H1 (cell line): ENCODE measurements around the gene NANOS2. TPM values are rescaled to one million over a fixed set of nuclear protein-coding genes. Genes with fewer than 3 reads are reported as not detected.

Source experiments
- CTCF ChIA-PET: fragments of 300-600 bp; sonication (Branson Sonifier 250); formaldehyde crosslinking; loops from one replicate; lab custom pipeline; 2021; ENCODE audit not compliant: partially characterized antibody; lab: Charles Lee
- POLR2A ChIA-PET: fragments of 300-600 bp; sonication (Branson Sonifier 250); formaldehyde crosslinking; loops from one replicate; lab custom pipeline; 2021; ENCODE audit warnings: inconsistent platforms; ENCODE audit not compliant: partially characterized antibody; lab: Charles Lee
- DNase-seq, 2 experiments: peaks; one replicate each; pipeline versions ENCODE4 v3.0.0 to v3.0.0-alpha.2; 2010 to 2022; ENCODE audit warnings: low spot score in 2 of 2, low read depth in 1 of 2, mixed read lengths in 1 of 2
- FAIRE-seq: peaks from 2 replicates; lab custom pipeline; 2011; peaks lifted over from hg19 to GRCh38; lab: Jason Lieb, UNC
- H2AFZ ChIP-seq: 2 replicates; pipeline ENCODE4 v1.8.1; 2012; ENCODE audit warnings: low read length, inconsistent platforms
- H2AK5ac ChIP-seq: 2 replicates; pipeline ENCODE4 v1.6.1; 2013; ENCODE audit warnings: low read depth, low read length
- H2BK120ac ChIP-seq: replicated peaks from 2 replicates; pipeline ENCODE3; 2013; ENCODE audit warnings: low read depth, low read length, inconsistent platforms
- H2BK12ac ChIP-seq: 2 replicates; pipeline ENCODE4 v1.6.1; 2013; ENCODE audit warnings: low read depth, low read length
- H2BK15ac ChIP-seq: 2 replicates; pipeline ENCODE4 v1.6.1; 2013; ENCODE audit warnings: low read length
- H2BK20ac ChIP-seq: 2 replicates; pipeline ENCODE4 v1.6.1; 2013; ENCODE audit warnings: low read length
- H2BK5ac ChIP-seq: 2 replicates; pipeline ENCODE4 v1.6.1; 2013; ENCODE audit warnings: low read depth, low read length
- H3K14ac ChIP-seq: 2 replicates; pipeline ENCODE4 v1.6.1; 2013; ENCODE audit warnings: inconsistent platforms; ENCODE audit not compliant: insufficient read length
- H3K18ac ChIP-seq: 2 replicates; pipeline ENCODE4 v1.6.1; 2013; ENCODE audit warnings: low read length; ENCODE audit errors: extremely low read depth
- H3K23ac ChIP-seq: 2 replicates; pipeline ENCODE4 v1.6.1; 2013; ENCODE audit warnings: inconsistent platforms; ENCODE audit not compliant: insufficient read length
- H3K23me2 ChIP-seq: 2 replicates; pipeline ENCODE4 v1.6.1; 2013; ENCODE audit warnings: low read depth, low read length
- H3K27ac ChIP-seq: 2 replicates; pipeline ENCODE4 v1.6.1; 2011; ENCODE audit warnings: low read depth, low read length, inconsistent platforms
- H3K27me3 ChIP-seq, 4 experiments: replicated peaks in 1 of 4; 1 replicate in 1 of 4; 2 replicates in 3 of 4; pipeline versions ENCODE4 v1.6.1 to v1.8.1; 2011 to 2013; ENCODE audit warnings: low read length in 3 of 4, mild to moderate bottlenecking in 3 of 4, inconsistent platforms in 2 of 4, mixed read lengths in 2 of 4, moderate library complexity in 1 of 4; ENCODE audit not compliant: control insufficient read depth in 3 of 4, insufficient read depth in 3 of 4; ENCODE audit errors: extremely low read depth in 1 of 4
- H3K36me3 ChIP-seq, 4 experiments: 2 replicates each; pipeline versions ENCODE4 v1.6.1 to v1.8.1; 2011 to 2013; ENCODE audit warnings: mild to moderate bottlenecking in 4 of 4, low read length in 3 of 4, moderate library complexity in 2 of 4, control low read depth in 1 of 4, inconsistent platforms in 1 of 4; ENCODE audit not compliant: insufficient read depth in 4 of 4, control insufficient read depth in 2 of 4
- H3K4ac ChIP-seq: replicated peaks from 2 replicates; pipeline ENCODE3; 2013; ENCODE audit warnings: low read length, low read depth, mixed read lengths, inconsistent platforms; ENCODE audit not compliant: insufficient read length
- H3K4me1 ChIP-seq, 4 experiments: replicated peaks in 1 of 4; 1 replicate in 1 of 4; 2 replicates in 3 of 4; pipeline versions ENCODE4 v1.6.1 to v1.8.1; 2011 to 2013; ENCODE audit warnings: low read length in 3 of 4, inconsistent platforms in 2 of 4, mixed read lengths in 1 of 4; ENCODE audit not compliant: insufficient read depth in 4 of 4, control insufficient read depth in 3 of 4
- H3K4me2 ChIP-seq, 2 experiments: 2 replicates each; pipeline versions ENCODE4 v1.6.1 to v1.8.1; 2011 to 2013; ENCODE audit warnings: low read depth in 2 of 2, low read length in 2 of 2, control low read depth in 1 of 2, inconsistent platforms in 1 of 2, mild to moderate bottlenecking in 1 of 2; ENCODE audit not compliant: insufficient read depth in 1 of 2
- H3K4me3 ChIP-seq, 4 experiments: fragments of 200-600, 300-600 bp in 1 of 4; sonication (generic), shearing (Covaris generic), sonication (Bioruptor Twin) in 1 of 4; 2 replicates each; pipeline versions ENCODE4 v1.5.1 to v1.8.1; 2011 to 2016; ENCODE audit warnings: low read length in 4 of 4, low read depth in 3 of 4, control low read depth in 2 of 4, inconsistent platforms in 2 of 4, mild to moderate bottlenecking in 2 of 4, mixed read lengths in 1 of 4, moderate library complexity in 1 of 4; ENCODE audit not compliant: insufficient read depth in 2 of 4; ENCODE audit errors: extremely low read depth in 1 of 4
- H3K56ac ChIP-seq: replicated peaks from 2 replicates; pipeline ENCODE3; 2013; ENCODE audit warnings: low read depth, mild to moderate bottlenecking, mixed read lengths, low read length, inconsistent platforms; ENCODE audit not compliant: insufficient read length
- H3K79me1 ChIP-seq: 2 replicates; pipeline ENCODE4 v1.6.1; 2013; ENCODE audit warnings: low read depth, low read length, control low read depth
- H3K79me2 ChIP-seq, 2 experiments: 2 replicates each; pipeline versions ENCODE4 v1.6.1 to v1.8.1; 2012 to 2013; ENCODE audit warnings: low read length in 2 of 2, mild to moderate bottlenecking in 2 of 2, inconsistent platforms in 1 of 2; ENCODE audit not compliant: insufficient read depth in 2 of 2, control insufficient read depth in 1 of 2
- H3K9ac ChIP-seq, 4 experiments: replicated peaks in 1 of 4; 1 replicate in 1 of 4; 2 replicates in 3 of 4; pipeline versions ENCODE4 v1.6.1 to v1.8.1; 2011 to 2013; ENCODE audit warnings: low read depth in 3 of 4, low read length in 3 of 4, control low read depth in 2 of 4, mild to moderate bottlenecking in 2 of 4, moderate library complexity in 2 of 4, inconsistent platforms in 1 of 4; ENCODE audit errors: extremely low read depth in 1 of 4
- H3K9me3 ChIP-seq, 2 experiments: 2 replicates each; pipeline versions ENCODE4 v1.6.1 to v1.8.1; 2012 to 2013; ENCODE audit warnings: mild to moderate bottlenecking in 2 of 2, moderate library complexity in 2 of 2, control low read depth in 1 of 2, inconsistent platforms in 1 of 2, low read depth in 1 of 2, low read length in 1 of 2, mixed read lengths in 1 of 2; ENCODE audit not compliant: insufficient read depth in 2 of 2
- H4K20me1 ChIP-seq, 2 experiments: replicated peaks in 1 of 2; 2 replicates each; pipeline versions ENCODE3 to v1.8.1; 2011 to 2013; ENCODE audit warnings: inconsistent platforms in 2 of 2, low read length in 2 of 2, mild to moderate bottlenecking in 1 of 2; ENCODE audit not compliant: insufficient read depth in 2 of 2, control insufficient read depth in 1 of 2
- H4K5ac ChIP-seq: 2 replicates; pipeline ENCODE4 v1.6.1; 2013; ENCODE audit warnings: low read length, low read depth, mixed read lengths, inconsistent platforms; ENCODE audit not compliant: insufficient read length
- H4K8ac ChIP-seq: 2 replicates; pipeline ENCODE4 v1.8.0; 2013; ENCODE audit warnings: mild to moderate bottlenecking, moderate library complexity, low read length, inconsistent platforms; ENCODE audit not compliant: insufficient read depth; ENCODE audit errors: extremely low read depth
- H4K91ac ChIP-seq: replicated peaks from 2 replicates; pipeline ENCODE3; 2013; ENCODE audit warnings: low read length, mixed read lengths, inconsistent platforms; ENCODE audit not compliant: insufficient read length
- POLR2AphosphoS5 ChIP-seq: IDR thresholded peaks from 2 replicates; pipeline ENCODE4 v1.6.1; 2011; ENCODE audit warnings: low read depth, low read length
- SAP30 ChIP-seq: fragments of 300-600 bp; sonication (generic); IDR thresholded peaks from 2 replicates; pipeline ENCODE4 v1.7.1; 2012; ENCODE audit warnings: low read length, moderate library complexity, mild to moderate bottlenecking, inconsistent platforms; ENCODE audit not compliant: insufficient read depth, insufficient replicate concordance
- WGBS, 2 experiments: shearing (Covaris generic) in 1 of 2; methylation state at CpG; one replicate each; pipeline versions ENCODE4 v1.1.6 to v1.1.7; 2013 to 2015; ENCODE audit warnings: low lambda C conversion rate in 2 of 2, mixed read lengths in 2 of 2, inconsistent platforms in 1 of 2, low coverage in 1 of 2, missing lambda C conversion rate in 1 of 2; ENCODE audit not compliant: insufficient replicate concordance in 2 of 2, insufficient coverage in 1 of 2, insufficient read length in 1 of 2; ENCODE audit errors: extremely low coverage in 1 of 2, missing lambda C conversion rate in 1 of 2; 5-methylcytosine and 5-hydroxymethylcytosine counted together
- polyA plus RNA-seq, 7 experiments: library from polyadenylated mRNA; depleted of rRNA in 3 of 7; stranded (reverse) in 5 of 7; unstranded in 2 of 7; fragments of >200 nt in 5 of 7; fragments of 200-250 nt in 2 of 7; gene quantifications; 1 replicate in 5 of 7; 2 replicates in 1 of 7; 4 replicates in 1 of 7; pipeline versions ENCODE4 v1.2.1 to v1.2.3, GENCODE V29; 2011 to 2013; ENCODE audit warnings: missing spikeins in 2 of 7, mixed read lengths in 2 of 7
- total RNA-seq: library from RNA; stranded (reverse); fragmentation: NEBNext Ultra II Directional; extraction: Animal tissue kit (Norgen Biotek cat#: 25700); gene quantifications from 2 replicates; pipeline ENCODE4 v1.2.1, GENCODE V29; 2021

Gene NANOS2
- total and polyA plus RNA-seq, 2 of the 8 experiments (the other 6 are each of a cell fraction or from before 2014, with no cell fraction given), result 0.20 TPM; not detected in 1

- H2AK5ac ChIP-seq, result no peak overlapping the region
- H3K36me3 ChIP-seq, result peaks cover 0 to 9% (median 3%) of the 10 kb centered on the region in 4 experiments; a peak in 3 of 8 replicates
- no peak overlapping the region for H4K91ac ChIP-seq
- H3K9ac ChIP-seq, result no peak overlapping the region
- no peak for DNase-seq
- H3K18ac ChIP-seq, result no peak overlapping the region
- H4K20me1 ChIP-seq, result peaks cover 2 to 4% of the 10 kb centered on the region in 2 experiments
- no peak overlapping the region for H3K4ac ChIP-seq
- no peak overlapping the region for H2BK15ac ChIP-seq
- no peaks in the 10 kb centered on the region for H3K79me1 ChIP-seq
- no peak overlapping the region for H3K14ac ChIP-seq
- no peak overlapping the region for H3K4me3 ChIP-seq
- H2AFZ ChIP-seq, result no peak overlapping the region
- no peaks in the 10 kb centered on the region for H3K9me3 ChIP-seq
- no peak overlapping the region for H3K27ac ChIP-seq
- WGBS, 2 experiments, result 80% methylated on average over 9 of the region's 9 CpGs; no CpG with 5 or more reads in 1 of the 2 experiments
- peaks cover 0 to 3% (median 0%) of the 10 kb centered on the region in 4 experiments; a peak in 3 of 7 replicates for H3K4me1 ChIP-seq
- POLR2A ChIA-PET, result interaction anchor here (1.4 to 3.5 kb wide), 2 partner anchors 21 to 52 kb away, joined by 4 to 18 read pairs; partner anchors contain the start of genes MYPOP and NOVA2
- H3K23ac ChIP-seq, result no peak overlapping the region
- H3K56ac ChIP-seq, result no peak overlapping the region
- TF ChIP-seq SAP30, result no peak
- no peak for TF ChIP-seq POLR2AphosphoS5
- H4K5ac ChIP-seq, result no peak overlapping the region
- no peaks in the 10 kb centered on the region for H3K79me2 ChIP-seq
- no peak overlapping the region for H4K8ac ChIP-seq
- H2BK12ac ChIP-seq, result no peak overlapping the region
- H3K4me2 ChIP-seq, result no peak overlapping the region
- CTCF ChIA-PET, result interaction anchor here (0.8 to 1.5 kb wide), 4 partner anchors 15 to 56 kb away, joined by 3 to 5 read pairs (median 3); partner anchors contain the start of gene CCDC61
- H2BK20ac ChIP-seq, result no peak overlapping the region
- H3K27me3 ChIP-seq, result no peaks in the 10 kb centered on the region
- no peak for FAIRE-seq
- no peak overlapping the region for H2BK5ac ChIP-seq
- H2BK120ac ChIP-seq, result no peak overlapping the region
- peaks cover 10% of the 10 kb centered on the region for H3K23me2 ChIP-seq
Observed at GRCh38 chr19:45954156-45954555, 39.6 kb upstream of the NANOS2 start.
